Left hindlimb (tissue), 1 donor: Measurements from ENCODE around the gene TMEM154.
"Not testable (repeated sequence)": the region's sequence is repeated elsewhere in the genome, so short reads cannot be mapped to it uniquely, and the experiment has no call there.

ENCODE experiments used
- DNase-seq: peaks from one replicate; pipeline ENCODE4 v3.0.0-alpha.2; 2018

TMEM154 gene

DNA sequence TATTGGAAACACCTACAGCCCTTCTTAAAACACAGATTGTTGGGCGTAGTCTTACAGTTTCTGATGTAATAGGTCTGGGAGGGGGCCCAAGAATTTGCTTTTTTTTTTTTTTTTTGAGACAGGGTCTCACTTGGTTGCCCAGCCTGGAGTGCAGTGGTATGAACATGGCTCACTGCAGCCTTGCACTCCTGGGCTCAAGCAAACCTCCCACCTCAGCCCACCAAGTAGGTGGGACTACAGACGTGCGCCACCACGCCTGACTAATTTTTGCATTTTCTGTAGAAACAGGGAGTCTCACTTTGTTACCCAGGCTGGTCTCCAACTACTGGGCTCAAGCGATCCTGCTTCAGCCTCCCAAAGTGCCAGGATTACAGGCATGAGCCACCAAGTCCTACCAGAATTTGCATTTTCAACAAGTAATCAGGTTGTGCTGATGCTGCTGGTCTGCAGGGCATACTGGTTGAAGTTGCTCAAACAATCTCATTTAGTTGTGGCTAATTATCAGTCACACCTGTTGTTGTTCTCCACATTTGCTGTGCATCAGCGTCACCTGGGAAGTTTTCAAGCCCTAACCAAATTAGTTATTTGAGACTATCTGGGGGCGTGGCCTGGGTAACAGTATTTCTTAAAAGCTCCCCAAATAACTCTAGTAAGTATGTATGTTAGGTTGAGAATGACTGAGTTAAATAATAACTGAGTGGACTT is 14.0 kb downstream of the TMEM154 start:
- no peak for DNase-seq

DNA sequence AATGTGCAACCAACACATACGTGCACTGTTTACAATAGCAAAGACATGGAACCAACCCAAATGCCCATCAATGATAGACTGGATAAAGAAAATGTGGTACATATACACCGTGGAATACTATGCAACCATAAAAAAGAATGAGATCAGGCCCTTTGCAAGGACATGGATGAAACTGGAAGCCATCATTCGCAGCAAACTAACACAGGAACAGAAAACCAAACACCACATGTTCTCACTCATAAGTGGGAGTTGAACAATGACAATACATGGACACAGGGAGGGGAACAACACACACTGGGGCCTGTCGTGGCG is 15.8 kb downstream of the TMEM154 start:
- DNase-seq, result not testable (repeated sequence)

DNA sequence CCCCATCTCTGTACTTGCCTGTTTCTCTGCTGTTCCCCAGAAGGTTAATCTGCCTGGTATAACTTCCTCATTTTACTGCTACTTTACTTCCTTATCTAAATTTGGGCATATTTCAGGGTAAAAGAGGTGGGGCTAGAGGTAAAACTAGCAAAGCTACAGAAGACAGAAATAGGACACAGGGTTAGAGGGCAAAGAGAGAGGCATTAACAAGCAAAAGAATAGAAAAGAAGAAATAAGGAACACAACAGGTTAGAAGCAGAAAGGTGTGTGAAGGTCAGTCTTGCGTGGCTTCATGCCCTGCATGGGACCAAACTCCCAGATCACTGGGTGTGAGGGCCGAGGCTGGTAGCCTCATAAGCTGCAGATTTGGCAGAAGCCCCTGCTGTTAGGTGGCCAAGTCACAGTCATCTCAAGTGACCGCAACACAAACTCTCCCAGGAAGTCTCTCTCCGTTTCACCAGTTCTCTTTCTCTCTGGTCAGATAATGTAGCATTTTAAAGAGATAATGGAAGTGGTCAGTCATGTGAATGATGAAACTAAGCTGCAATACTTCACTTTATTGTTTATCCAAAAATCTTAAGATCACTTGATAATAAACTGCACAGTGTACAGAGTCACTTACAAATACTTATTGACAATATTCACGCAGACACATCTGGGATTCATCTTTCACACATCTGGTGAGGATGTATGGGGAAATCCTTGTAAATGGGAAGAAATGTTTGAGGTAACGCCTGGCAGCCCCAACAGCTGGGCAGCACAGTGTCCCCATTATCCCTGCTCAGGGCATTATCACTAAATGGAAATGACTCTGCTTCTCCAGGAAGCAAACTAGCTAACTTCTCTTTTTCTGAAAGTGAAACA is 16.4 kb downstream of the TMEM154 start:
- DNase-seq, result no peak

DNA sequence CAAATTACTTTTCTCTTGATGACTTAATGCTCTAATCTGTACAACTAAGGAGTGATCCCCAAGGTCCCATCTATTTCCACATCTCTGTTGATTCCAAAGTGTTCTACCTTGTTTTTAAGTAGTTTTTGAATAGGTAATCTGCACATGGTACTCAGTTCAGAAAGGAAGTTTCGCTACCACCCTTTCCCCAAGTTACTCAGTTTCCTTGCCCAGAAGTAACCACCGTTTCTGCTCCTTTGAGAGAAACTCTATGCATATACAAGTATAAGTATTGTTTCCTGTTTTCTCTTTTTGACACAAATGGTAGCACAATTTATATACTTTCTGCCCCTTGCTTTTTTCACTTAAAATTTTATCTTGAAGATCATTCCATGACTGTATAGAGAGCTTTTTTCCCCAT is 18.1 kb downstream of the TMEM154 start:
- DNase-seq, result no peak

DNA sequence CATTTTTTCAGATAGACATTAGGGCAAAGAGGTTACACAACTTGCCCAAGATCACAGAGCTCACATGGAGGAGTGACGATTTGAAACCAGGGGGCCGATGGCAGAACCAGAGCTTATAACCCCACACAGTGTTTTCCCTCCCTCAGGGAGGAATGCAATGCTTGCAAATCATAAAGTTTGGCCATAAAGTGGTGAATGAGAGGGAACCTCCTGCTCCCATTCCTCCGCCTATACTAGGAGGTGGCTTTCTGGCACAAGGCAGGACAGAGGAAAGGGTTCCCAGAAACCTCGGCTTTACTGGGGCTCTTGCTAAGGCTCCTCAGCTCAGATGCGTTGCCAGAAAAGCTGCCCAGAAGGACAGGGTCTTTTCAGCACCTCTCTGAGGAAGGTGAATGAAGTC is 19.3 kb downstream of the TMEM154 start:
- DNase-seq, result no peak

DNA sequence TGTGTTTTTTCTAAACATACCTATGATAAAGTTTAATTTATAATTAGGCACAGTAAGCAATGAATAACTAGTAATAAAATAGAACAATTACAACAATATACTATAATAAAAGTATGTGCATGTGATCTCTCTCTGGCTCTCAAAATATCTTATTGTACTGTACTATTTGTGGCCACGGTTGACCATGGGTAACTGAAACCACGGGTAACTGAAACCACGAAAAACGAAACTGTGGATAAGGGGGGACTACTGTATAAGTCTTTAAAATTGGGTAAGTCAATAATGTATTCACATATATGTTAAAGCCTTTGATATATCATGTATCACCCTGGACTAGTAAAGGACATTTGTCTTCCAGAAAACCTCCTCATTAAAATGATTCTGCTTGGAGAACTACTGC is 20.0 kb downstream of the TMEM154 start:
- DNase-seq, result no peak

DNA sequence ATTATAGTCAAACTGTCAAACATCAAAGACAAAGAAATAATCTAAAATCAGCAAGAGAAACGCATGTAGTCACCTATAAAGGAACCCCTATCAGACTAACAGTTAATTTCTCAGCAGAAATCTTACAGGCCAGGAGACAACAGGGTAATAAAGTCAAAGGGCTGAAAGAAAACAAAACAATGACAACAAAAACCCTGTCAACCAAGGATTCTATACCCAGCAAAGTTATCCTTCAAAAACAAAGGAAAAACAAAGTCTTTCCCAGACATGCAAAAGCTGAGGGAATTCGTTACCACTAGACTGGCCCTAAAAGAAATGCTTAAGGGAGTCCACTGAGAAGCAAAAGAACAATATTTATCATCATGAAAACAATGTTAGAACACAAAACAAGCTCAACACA is 22.1 kb downstream of the TMEM154 start:
- DNase-seq, result no peak

DNA sequence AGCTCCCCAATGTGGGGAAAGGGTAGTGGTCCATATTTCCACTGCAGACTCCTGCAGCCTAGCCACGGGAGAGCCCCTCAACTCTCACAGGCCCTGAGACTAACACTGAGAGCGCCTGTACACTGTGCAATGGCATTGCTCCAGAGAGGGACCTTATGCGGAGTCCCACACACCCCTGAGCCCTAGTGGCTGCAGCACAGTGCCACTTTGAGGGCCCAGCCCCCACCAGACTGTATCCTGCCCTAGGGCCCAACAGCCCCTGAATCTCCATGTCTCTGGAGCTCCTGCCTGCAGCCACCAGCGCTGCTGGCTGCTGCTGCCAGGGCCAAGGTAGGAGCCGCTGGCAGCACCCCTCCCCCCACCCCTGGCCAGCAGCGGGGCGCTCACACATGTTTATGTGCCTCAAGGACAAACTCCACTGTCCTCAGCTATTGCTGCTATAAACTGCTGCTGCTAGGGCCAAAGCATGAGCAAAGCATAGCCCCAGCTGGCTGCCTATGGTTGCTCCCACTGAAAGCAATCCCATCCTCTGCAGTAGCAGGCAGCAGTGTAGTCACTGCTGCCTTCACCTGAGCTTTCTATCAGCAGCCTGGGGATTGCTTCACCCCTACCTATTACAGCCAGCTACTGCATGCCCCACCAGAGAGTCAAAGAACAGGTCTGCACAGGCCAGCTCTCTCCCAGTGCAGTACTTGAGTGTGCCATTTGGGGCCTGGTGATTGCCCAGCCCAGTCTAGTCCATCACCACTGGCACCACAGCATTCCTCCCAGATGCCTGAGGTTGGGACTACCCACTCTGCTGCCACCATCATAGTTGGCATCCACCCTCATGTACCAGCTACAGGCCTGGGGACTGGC is 24.3 kb downstream of the TMEM154 start:
- DNase-seq, result no peak

DNA sequence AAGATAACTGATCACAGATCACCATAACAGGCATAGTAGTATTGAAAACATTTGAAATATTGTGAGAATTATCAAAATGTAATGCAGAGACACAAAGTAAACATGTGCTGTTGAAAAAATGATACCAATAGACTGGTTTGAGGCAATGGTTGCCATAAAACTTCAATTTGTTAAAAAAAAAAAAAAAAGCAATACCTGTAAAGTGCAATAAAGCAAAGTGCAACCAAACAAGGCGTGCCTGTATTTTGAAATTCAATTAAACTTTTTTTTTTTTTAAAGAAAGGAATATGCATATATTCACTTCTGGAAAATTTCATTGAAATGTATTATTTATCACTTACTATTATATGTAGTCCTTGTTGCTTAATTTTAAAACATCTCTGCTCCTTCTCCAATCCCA is 27.7 kb downstream of the TMEM154 start:
- no peak for DNase-seq

DNA sequence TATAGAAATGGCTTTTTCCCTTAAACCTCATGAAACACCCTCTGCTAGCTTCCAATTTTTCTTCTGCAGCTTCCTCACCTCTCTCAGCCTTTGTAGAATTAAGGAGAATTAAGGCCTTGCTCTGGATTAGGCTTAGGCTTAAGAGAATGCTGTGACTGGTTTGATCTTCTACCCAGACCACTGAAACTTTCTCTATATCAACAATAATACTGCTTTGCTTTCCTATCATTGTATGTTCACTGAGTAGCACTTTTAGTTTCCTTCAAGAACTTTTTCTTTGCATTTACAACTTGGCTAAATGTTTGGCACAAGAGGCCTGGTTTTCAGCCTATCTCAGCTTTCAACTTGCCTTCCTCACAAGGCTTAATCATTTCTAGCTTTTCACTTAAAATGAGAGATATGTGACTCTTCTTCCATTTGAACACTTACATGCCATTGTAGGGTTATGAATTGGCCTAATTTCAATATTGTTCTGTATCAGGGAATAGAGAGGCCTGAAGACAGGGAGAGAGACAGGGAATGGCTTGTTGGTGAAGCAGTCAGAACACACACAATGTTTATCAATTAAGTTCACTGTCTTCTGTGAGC is 28.2 kb downstream of the TMEM154 start:
- no peak for DNase-seq

DNA sequence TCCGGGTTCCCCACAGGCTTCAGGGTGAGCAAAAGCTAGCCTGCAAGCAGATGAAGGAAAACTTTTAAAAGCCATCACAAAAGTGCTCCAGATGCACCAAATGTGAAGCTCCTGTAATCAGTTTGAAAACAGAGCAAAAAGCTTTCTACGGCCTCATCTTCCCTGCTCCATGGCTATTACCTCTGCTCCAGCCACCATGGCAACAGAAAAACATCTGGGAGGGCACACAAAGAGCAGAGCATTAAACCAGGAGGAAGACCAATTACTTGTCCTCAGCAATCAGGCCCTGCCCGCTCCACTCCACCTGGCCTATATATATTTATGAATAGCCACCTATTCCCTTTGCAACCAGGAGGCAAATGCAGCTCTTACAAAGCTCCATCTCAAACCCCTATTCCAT is 33.6 kb downstream of the TMEM154 start:
- no peak for DNase-seq

DNA sequence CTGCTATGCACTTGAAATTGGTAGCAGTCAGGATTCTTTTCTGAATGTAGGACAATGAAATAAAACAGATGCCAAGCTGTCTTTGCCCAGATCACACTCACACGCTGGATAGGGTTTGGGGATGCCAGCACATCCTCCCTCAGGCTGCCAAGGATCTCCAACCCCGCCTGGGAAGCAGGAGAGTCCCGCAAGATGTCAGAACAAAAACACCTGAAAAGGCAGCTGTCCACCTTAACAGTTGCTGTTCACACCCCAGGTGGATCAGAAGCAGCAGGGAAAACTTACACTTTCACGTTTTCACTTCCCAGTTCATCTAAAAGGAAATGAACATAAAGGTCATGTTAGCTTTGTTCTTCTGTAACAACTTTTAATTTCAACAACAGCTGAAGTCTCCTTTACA is 35.7 kb downstream of the TMEM154 start:
- no peak for DNase-seq

DNA sequence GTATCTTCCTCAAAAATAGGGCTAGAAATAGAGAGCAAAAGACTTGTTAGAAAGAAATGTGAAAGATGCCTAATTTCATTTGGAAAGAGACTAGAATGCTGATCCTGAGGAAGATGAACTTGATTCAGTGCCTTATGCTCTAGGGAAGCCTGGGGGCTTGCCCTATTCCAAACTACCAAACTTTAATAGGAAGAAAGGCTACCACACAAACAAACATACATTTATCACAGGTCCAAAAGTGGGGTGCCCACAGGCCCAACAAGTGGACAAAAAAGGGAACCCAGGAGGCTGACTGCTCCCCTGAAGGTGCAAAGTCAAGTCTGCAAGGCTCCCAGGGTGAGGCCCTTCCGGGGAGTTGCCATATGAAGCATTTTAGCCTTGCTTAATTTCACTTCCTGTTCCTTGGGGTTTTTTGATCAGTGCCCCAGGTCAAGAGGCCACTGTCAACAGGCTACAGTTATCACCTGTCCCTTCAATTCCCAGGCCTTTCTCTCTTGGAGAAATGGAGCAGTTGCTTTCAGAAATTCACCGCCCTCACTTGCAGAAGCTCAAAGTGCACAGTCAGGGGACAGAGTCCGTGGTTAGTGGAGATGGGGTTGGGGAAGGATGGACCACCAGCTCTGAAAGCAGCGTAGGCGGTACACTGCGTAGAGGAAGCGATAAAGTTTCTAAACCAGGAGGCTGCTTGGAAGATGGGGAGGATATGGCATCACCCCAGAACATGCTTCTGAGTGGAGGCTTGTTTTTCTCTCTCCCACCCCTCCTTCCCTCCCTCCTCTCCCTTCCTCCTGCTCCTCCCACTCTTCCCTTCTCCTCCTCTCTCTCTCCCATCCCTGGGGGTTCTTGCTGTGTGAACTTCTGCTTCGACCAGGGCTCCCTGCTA is 36.4 kb downstream of the TMEM154 start:
- DNase-seq, result no peak

DNA sequence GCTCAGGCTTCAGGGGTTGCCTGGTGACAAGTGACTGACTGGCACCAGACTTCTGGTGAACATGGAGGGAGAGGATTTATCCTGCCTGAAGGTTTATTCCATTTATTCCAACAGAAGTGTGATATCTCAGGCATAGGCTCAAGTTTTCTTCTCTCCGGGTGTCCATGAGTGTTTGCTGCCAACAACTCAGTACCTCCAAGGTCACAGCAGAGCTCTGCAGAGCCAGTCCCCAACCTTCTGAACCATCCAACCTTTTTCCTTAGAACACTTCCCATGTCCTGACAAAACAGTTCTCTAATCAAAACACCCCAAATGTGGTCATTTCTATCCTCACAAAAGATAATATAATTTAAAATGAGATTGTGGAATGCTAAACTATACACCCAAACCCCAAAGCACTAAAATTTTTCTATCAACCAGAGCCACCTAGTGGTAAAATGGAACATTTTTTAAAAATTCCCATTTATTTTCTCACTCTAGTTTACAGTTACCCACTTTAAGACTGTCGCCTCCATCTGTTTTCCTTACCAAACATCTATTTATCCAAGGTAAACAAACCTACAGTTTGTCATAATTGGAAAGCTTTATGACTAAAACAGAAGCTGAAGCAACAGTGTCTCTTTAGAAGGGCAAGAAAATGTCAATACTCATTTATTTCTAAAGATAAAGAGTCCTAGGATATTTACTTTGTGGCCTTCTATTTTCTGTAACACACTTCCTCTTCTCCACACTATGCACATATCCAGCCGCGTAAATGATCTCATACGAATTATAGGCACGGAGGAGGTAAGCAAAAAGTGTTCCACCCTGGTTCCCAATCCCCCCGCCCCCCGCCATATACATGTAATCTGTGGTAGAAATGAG is 39.5 kb downstream of the TMEM154 start:
- no peak for DNase-seq

DNA sequence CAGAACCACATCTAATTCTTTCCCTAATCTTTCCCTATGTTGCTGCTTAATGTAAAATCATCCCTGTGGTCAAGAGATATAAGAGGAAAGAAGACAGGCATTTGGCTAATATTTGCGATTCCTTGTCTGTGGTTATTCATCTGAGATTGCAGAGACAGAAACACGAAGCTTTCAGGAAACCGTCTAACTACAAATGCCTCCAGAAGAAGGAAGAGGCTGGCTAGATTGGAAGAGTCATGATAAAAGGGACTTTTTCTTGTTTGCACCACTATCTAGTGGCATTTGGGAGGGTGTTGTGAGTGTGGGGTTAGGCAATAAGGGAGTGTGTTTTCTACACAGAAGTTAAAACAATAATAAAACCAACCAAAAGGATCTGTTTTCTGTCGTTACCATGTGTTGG is 43.9 kb downstream of the TMEM154 start:
- DNase-seq, result no peak

DNA sequence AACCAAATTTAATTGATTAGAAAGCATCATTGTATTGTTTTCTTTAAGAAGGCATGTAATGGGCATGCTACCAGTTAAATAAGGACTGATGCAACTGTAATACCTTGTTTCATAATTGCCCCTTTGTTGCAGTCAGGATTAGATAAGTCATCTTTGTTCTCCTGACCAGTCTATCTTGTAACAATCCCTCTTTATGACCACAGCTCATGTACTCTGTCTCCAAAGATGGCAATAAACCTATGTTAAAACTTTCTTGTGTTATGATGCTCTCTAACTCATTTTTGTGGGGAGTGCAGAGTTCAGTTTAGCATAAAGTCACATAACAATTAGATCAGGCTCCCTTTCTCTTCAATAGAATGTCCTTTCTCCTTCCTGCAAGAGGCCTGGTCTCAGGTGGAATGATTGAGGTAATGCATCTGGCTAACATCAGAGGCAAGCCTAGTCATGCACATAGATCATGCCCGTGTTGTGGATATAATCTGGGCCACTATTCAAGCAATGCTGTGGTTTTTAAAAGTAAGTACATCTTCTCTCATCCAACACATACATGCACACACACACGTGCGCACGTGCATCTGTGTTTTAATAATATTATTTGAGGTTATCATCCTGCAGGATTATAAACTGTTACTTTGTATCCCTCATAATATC is 45.6 kb downstream of the TMEM154 start:
- no peak for DNase-seq

DNA sequence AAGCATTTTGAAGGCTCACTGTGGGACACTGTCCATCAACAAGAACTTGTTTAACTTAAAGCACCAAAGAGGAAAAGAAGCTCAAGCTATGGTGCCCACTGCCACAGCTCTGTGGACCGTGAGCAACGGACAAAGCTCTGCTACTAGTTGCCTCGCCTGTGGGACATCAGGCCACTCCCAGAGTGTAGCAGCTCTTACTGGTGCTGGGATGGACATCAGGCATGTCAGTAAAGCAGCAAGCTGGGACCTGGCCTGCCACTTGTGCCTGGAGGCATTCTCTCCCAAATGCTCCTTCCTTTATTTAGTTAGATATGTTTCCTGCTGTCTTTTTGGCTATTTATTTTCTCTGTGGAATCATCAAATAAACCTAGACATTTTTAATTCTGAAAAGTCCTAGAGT is 46.7 kb downstream of the TMEM154 start:
- DNase-seq, result no peak

DNA sequence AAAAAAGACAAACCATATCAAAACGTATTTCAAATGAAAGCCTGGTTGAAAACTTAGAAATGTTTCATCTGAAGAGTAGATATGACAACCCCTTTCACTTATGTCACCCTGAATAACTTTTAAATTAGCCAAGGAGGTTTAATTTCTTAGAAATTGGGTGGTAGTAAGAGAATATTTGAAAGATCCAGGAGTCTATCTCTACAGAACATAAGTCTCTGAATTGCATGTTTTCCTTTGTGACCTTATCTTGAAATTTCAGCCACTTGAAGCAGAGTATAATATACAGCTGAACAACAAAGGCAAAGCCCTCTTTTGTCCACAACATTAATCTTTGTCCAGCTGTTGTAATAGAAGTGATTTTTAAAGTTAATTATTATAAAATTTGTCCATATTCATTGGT is 49.5 kb downstream of the TMEM154 start:
- DNase-seq, result no peak

DNA sequence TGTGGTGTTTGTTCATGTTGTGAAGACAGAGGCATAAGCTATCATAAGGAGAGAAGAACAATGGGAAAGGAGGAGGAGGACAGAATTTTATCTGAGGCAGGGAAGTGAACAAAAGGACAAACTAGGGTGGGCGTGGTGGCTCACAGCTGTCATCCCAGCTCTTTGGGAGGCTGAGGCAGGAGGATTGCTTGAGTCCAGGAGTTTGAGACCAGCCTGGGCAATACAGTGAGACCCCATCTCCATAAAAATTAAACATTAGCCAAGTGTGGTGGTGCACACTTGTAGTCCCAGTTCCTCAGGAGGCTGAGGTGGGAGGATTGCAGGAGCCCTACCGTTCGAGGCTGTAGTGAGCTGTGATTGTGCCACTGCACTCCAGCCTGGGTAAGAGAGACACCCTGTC is 49.9 kb downstream of the TMEM154 start:
- no peak for DNase-seq

DNA sequence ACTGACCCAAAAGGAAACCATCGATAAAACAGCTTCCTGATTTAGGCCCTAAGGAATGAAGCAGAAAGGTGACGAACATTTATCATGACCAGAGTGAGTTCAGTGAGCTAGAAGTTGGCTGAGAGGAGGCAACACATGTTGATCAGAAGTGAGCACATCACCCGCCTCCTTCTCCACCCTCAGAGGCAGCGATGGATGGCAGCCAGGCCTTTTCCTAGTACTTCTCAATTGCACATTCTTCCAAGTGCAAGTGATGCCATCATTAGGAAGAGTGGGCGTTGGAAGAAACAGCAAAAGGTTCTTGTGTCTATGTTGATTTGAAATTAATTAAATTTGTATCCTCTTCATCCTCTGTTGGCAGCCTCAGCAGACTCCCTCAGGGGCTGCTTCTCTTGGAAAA is 51.7 kb downstream of the TMEM154 start:
- DNase-seq, result peak; percentile 56

DNA sequence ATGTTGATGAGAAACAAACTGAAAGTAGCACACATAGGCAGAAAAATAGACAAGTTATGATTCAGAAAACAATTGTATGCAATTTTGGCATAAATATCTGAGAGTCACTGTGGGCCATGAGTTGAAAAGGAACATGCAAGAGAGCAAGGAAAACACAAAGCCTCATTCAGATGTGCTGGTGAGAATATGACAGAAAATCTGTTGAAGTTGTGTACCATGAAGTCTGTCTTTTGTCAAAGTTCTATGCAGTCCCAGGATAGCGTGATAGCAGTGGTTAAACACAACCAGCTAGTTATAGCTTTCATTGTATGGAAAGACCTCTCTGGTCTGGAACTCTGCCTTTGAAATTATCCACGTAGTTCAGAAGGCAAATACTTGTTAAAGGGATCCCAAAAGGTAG is 53.0 kb downstream of the TMEM154 start:
- no peak for DNase-seq
